Muscle layer of colon (tissue), 2 donors: ENCODE results near the gene SEPTIN2.
"Not testable (repeated sequence)": the region's sequence is repeated elsewhere in the genome, so short reads cannot be mapped to it uniquely, and the experiment has no call there.

Experiments
- H3K27ac ChIP-seq: one replicate; pipeline ENCODE4 v1.7.0; 2013; ENCODE audit warnings: low read depth, mild to moderate bottlenecking, low read length, moderate library complexity
- H3K27me3 ChIP-seq, 2 donors: one replicate each; pipeline ENCODE4 v1.7.0; 2013; ENCODE audit warnings: low read length in 2 of 2, mild to moderate bottlenecking in 2 of 2; ENCODE audit not compliant: insufficient read depth in 2 of 2, control insufficient read depth in 1 of 2
- H3K36me3 ChIP-seq: one replicate; pipeline ENCODE4 v1.7.0; 2013; ENCODE audit warnings: mild to moderate bottlenecking, low read length; ENCODE audit not compliant: insufficient read depth
- H3K4me1 ChIP-seq: one replicate; pipeline ENCODE4 v1.7.0; 2013; ENCODE audit warnings: mild to moderate bottlenecking, low read length; ENCODE audit not compliant: insufficient read depth
- H3K4me3 ChIP-seq, 2 donors: one replicate each; pipeline ENCODE4 v1.7.0; 2013; ENCODE audit warnings: low read length in 2 of 2, low read depth in 1 of 2, mild to moderate bottlenecking in 1 of 2, moderate library complexity in 1 of 2
- H3K9ac ChIP-seq: one replicate; pipeline ENCODE4 v1.7.0; 2013; ENCODE audit warnings: low read length
- H3K9me3 ChIP-seq: one replicate; pipeline ENCODE4 v1.7.0; 2013; ENCODE audit warnings: mild to moderate bottlenecking, low read length
- donor health status: abdominal sarcoma.
- donor health status: Adenocarcinoma of cecum.

Gene SEPTIN2

DNA sequence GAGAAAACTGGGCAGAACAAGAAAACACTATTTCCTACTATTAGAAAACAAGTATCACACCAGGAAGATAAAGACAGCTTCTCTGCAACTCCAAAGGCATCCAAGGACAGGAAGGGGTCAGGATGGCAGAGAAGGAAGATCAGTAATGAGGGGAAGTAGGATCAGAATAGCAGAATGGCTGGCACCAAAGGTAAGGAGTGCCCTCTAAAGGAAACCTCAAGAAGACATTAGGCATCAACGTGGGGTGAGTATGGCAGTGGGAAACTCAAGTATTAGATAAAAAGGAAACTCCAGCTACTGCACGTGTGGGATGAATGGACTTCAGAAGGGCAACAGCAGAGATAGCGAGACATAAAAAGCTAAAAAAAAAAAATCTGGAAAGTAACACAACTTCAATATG, 26.1 kb upstream of the SEPTIN2 start:
- no peak overlapping the region for H3K4me3 ChIP-seq
- H3K36me3 ChIP-seq, result no peaks in the 10 kb centered on the region
- H3K27ac ChIP-seq, result no peak overlapping the region
- no peaks in the 10 kb centered on the region for H3K27me3 ChIP-seq
- peaks cover 14% of the 10 kb centered on the region for H3K4me1 ChIP-seq
- H3K9ac ChIP-seq, result no peak overlapping the region
- no peaks in the 10 kb centered on the region for H3K9me3 ChIP-seq

GRCh38 chr2:241291153-241291552, 24.6 kb upstream of the SEPTIN2 start:
- peaks cover 14% of the 10 kb centered on the region for H3K4me1 ChIP-seq
- H3K4me3 ChIP-seq, result no peak overlapping the region
- no peaks in the 10 kb centered on the region for H3K27me3 ChIP-seq
- H3K9me3 ChIP-seq, result no peaks in the 10 kb centered on the region
- H3K27ac ChIP-seq, result no peak overlapping the region
- no peak overlapping the region for H3K9ac ChIP-seq
- no peaks in the 10 kb centered on the region for H3K36me3 ChIP-seq

GRCh38 chr2:241291977-241292376, 23.7 kb upstream of the SEPTIN2 start:
- H3K27ac ChIP-seq, result no peak overlapping the region
- H3K27me3 ChIP-seq, result no peaks in the 10 kb centered on the region
- peaks cover 2% of the 10 kb centered on the region for H3K36me3 ChIP-seq
- H3K9ac ChIP-seq, result no peak overlapping the region
- H3K4me3 ChIP-seq, result no peak overlapping the region
- peaks cover 14% of the 10 kb centered on the region for H3K4me1 ChIP-seq
- H3K9me3 ChIP-seq, result no peaks in the 10 kb centered on the region

- H3K27ac ChIP-seq, H3K27me3 ChIP-seq, H3K36me3 ChIP-seq, H3K4me3 ChIP-seq, H3K9me3 ChIP-seq, H3K9ac ChIP-seq: not testable (repeated sequence)
- peaks cover 14% of the 10 kb centered on the region for H3K4me1 ChIP-seq
Observed at GRCh38 chr2:241293378-241293797, 22.3 kb upstream of the SEPTIN2 start.

GRCh38 chr2:241295326-241296095, 20.2 kb upstream of the SEPTIN2 start:
- Histone ChIP-seq H3K9ac (no peak overlapping the region), H3K4me1 (no peaks in the 10 kb centered on the region), H3K27me3 (no peaks in the 10 kb centered on the region), H3K36me3 (peaks cover 7% of the 10 kb centered on the region), H3K4me3 (no peak overlapping the region), H3K9me3 (no peaks in the 10 kb centered on the region), H3K27ac (no peak overlapping the region)

DNA sequence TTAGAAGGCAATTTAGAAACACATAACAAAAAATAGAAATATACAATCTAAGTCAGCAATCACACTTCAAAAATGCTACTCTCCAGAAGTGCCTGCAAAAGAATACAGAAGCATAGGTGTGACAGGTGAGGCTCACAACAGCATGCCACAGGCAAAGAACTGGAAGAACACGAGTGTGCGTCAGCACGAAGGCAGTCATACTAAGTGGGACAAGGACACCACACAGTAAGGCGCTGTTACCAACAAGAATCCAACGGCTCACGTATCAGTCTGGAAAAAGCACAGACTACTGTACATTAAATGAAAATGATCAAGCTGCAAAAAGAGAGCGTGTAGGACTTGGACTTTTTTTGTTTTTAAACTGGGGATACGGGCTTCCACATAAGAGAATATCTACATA, 19.0 kb upstream of the SEPTIN2 start:
- Histone ChIP-seq H3K36me3 (peaks cover 7% of the 10 kb centered on the region), H3K4me1 (no peaks in the 10 kb centered on the region), H3K27ac (no peak overlapping the region), H3K27me3 (no peaks in the 10 kb centered on the region), H3K9ac (no peak overlapping the region), H3K4me3 (no peak overlapping the region), H3K9me3 (no peaks in the 10 kb centered on the region)

- H3K9me3 ChIP-seq, result no peaks in the 10 kb centered on the region
- H3K36me3 ChIP-seq, result peaks cover 7% of the 10 kb centered on the region
- H3K4me3 ChIP-seq, result no peak overlapping the region
- no peak overlapping the region for H3K9ac ChIP-seq
- no peak overlapping the region for H3K27ac ChIP-seq
- H3K27me3 ChIP-seq, result no peaks in the 10 kb centered on the region
- H3K4me1 ChIP-seq, result no peaks in the 10 kb centered on the region
Observed at GRCh38 chr2:241298673-241299072, 17.1 kb upstream of the SEPTIN2 start.

- peaks cover 7% of the 10 kb centered on the region for H3K36me3 ChIP-seq
- H3K27me3 ChIP-seq, result no peaks in the 10 kb centered on the region
- no peak overlapping the region for H3K9ac ChIP-seq
Observed at GRCh38 chr2:241300000-241300399, 15.7 kb upstream of the SEPTIN2 start.

DNA sequence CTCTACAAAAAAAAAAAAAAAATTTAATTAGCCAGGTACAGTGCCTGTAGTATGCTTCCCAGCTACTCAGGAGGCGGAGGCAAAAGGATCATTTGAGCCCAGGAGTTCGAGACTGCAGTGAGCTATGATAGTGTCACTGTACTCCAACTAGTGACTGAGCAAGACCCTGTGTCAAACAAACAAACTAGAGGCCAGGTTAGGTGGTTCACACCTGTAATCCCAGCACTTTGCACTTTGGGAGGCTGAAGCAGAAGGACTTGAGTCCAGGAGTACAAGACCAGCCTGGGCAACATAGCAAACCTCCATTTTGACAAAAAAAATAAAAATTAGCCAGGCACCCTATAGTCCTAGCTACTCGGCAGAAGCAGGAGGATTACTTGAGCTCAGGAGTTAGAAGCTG, 13.6 kb upstream of the SEPTIN2 start:
- Histone ChIP-seq H3K4me1 (no peaks in the 10 kb centered on the region), H3K36me3 (peaks cover 5% of the 10 kb centered on the region), H3K9me3 (no peaks in the 10 kb centered on the region), H3K9ac (no peak overlapping the region), H3K27ac (no peak overlapping the region), H3K4me3 (no peak overlapping the region), H3K27me3 (no peaks in the 10 kb centered on the region)

More at GRCh38 chr2:241300000-241300399, 15.7 kb upstream of the SEPTIN2 start:
- no peaks in the 10 kb centered on the region for H3K4me1 ChIP-seq
- H3K27ac ChIP-seq, result no peak overlapping the region
- H3K9me3 ChIP-seq, result no peaks in the 10 kb centered on the region
- no peak overlapping the region for H3K4me3 ChIP-seq

DNA sequence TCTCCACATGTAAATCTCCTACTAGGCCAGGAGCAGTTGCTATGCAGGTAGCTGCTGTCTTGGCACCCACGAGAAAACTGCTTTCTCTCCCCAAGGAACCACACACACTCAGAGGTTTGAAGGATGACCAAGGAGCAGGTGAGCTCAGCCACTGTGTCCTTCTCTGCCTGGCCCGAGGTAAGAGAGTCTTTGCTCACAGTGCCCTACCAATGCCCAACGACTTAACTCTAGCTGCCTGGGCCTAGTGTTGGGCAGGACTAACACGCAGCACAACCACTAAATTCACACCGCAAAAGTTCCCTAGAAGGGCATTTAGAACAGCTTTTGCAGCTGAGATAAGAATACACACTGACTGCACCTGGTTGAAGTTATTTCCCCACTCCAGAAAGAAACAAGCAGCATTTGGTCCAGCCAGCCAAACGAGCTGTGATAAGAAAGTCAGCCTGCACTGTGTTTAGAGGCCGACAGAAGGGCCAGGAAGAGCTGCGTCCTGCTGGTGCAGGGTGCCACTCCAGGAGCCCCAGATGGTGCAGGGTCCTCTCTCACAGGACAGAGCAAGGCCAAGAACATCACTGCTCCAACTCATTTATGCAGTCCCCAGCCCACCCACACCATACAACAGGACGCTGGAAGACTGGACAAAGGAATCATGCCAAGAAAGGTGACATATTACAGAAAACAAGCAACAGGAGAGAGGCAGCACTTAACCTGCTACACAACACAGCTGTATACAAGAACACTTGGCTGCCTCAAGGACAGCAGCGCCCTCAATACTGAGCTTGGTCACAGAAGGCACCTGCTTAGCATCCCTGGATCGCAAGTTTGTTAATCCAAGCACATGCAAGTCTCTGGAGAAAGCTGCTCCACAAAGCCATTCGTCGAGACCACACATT, 12.7 kb upstream of the SEPTIN2 start:
- no peaks in the 10 kb centered on the region for H3K36me3 ChIP-seq
- H3K27ac ChIP-seq, result no peak overlapping the region
- no peak overlapping the region for H3K4me3 ChIP-seq
- H3K4me1 ChIP-seq, result no peaks in the 10 kb centered on the region
- H3K9me3 ChIP-seq, result no peaks in the 10 kb centered on the region
- no peak overlapping the region for H3K9ac ChIP-seq
- H3K27me3 ChIP-seq, result no peaks in the 10 kb centered on the region

DNA sequence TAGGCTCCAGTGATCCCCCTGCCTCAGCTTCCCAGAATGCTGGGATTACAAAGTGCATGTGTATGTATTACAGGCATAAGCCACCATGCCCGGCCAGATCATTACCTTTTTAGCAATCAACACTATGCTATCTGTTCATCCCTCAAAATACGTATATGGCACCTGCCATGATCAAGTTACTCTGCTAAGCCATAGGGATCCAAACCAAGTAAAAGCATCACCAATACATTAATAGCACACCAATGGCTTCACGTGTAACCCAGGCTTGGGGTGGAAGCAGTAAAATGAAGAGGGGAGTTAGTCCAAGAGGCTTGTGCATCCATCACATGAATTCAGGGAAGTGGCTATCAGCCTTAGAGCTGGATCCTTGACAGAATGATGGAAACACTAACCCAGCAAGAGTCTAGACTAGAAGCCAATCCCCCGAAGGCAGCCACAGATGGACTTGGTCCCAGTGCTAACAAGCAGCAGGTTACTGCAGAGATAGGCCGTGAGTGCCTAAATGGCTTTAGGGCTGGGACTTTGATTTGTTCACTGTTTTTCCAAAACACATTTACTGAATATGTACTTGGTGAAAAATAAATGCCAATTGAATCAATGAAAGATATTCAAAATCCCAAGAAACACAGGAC, 11.6 kb upstream of the SEPTIN2 start:
- Histone ChIP-seq H3K4me3 (no peak overlapping the region), H3K9me3 (no peaks in the 10 kb centered on the region), H3K36me3 (no peaks in the 10 kb centered on the region), H3K27me3 (no peaks in the 10 kb centered on the region), H3K9ac (no peak overlapping the region), H3K4me1 (no peaks in the 10 kb centered on the region), H3K27ac (no peak overlapping the region)
